ENCODE results near the gene SLC41A2. TPM values are rescaled to one million over a fixed set of nuclear protein-coding genes. Genes with fewer than 3 reads are reported as not detected.
"Not testable (repeated sequence)": the region's sequence is repeated elsewhere in the genome, so short reads cannot be mapped to it uniquely, and the experiment has no call there.

SLC41A2 gene
- total and polyA plus RNA-seq, 9 donors, result 3.1 to 55.1 (median 26.5) TPM

DNA sequence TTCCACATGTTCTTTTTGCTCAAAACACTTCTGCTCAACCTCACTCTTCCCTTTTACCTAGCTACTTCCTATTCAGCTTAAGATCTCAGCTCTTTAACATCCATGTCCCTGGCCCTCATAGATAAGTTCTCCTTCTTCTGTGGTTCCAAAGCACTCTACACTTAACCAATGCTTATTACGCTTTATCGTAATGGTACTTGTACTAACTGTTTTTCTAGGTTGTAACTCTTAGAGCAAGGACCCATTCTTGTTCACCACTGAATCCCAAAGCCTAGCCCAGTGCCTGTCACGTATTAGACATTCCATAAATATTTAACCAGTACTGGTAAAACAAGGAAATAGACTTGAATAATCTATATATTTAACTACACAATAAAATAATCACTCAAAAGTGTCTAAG is 5.3 kb downstream of the SLC41A2 start:
- Histone ChIP-seq H3K9me3 (no peaks in the 10 kb centered on the region), H3K36me3 (no peaks in the 10 kb centered on the region), H3K4me1 (ENCODE audit: insufficient read depth) (no peaks in the 10 kb centered on the region), H3K4me3 (no peak overlapping the region), H3K27me3 (no peaks in the 10 kb centered on the region), H3K27ac (no peak overlapping the region)
- no peak for DNase-seq
- WGBS, 3 donors, result 90 to 95% (median 93%) methylated on average over 3 of the region's 3 CpGs
- intact Hi-C loops (cut with DNase I), result no loop called here
- TF ChIP-seq POLR2A (IDR thresholded peaks at IDR 0.05) (no peak), CTCF (IDR thresholded peaks at IDR 0.05) (no peak), EP300 (IDR thresholded peaks at IDR 0.05) (no peak)

DNA sequence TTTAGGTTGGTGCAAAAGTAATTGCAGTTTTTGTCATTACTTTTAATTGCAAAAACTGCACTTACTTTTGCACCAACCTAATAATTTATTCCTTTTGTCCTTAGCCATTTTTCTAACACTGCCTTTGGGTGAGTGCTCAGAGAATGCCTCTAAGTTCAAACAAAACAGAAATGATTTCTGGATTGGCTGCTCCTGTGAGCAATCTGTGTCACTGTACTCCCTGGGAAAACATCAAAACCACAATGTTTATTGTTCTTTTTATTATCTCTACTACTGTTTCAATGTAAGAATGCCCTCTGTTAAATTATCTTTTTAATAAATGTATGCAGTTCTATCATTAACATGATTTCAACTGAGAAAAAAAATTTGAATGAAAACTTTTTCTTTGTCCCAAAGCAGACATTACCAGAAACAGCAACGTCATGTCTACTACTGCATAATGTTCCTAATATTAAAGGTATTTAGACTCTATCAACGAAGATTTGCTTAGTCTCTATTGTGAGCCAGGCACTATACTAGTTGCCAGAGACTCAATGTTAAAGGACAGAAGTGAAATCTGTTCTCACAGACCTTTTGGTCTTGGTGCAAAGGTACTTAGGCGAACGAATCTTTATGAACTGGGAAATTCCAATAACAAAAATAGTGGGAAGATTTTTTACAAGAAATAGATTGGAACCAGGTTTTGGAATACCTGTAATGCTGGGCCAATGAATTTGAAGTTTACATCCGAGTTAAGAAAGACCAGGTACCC is 6.2 kb downstream of the SLC41A2 start:
- H3K27me3 ChIP-seq, result no peaks in the 10 kb centered on the region
- H3K9me3 ChIP-seq, result no peaks in the 10 kb centered on the region
- intact Hi-C loops (cut with DNase I), result no loop called here
- no peak for DNase-seq
- no peak overlapping the region for H3K4me3 ChIP-seq
- no peaks in the 10 kb centered on the region for H3K4me1 ChIP-seq (ENCODE audit: insufficient read depth)
- H3K27ac ChIP-seq, result no peak overlapping the region
- no peaks in the 10 kb centered on the region for H3K36me3 ChIP-seq
- 77 to 83% (median 80%) methylated on average over 5 of the region's 5 CpGs for WGBS, 3 donors
- no peak for TF ChIP-seq POLR2A (IDR thresholded peaks at IDR 0.05)
- TF ChIP-seq EP300 (IDR thresholded peaks at IDR 0.05), result no peak
- no peak for TF ChIP-seq CTCF (IDR thresholded peaks at IDR 0.05)

- H3K27me3 ChIP-seq; DNase-seq; H3K9me3 ChIP-seq; H3K36me3 ChIP-seq; intact Hi-C loops (cut with DNase I); H3K4me3 ChIP-seq; H3K4me1 ChIP-seq (ENCODE audit: insufficient read depth); H3K27ac ChIP-seq: not testable (repeated sequence)
- 71 to 96% (median 95%) methylated on average over 4 of the region's 4 CpGs for WGBS, 3 donors
Measured at GRCh38 chr12:104948716-104949115, 9.4 kb downstream of the SLC41A2 start.

- no peak overlapping the region for H3K4me3 ChIP-seq
- H3K27me3 ChIP-seq, result no peaks in the 10 kb centered on the region
- H3K27ac ChIP-seq, result no peak overlapping the region
- WGBS, 3 donors, result 97 to 99% (median 98%) methylated on average over 3 of the region's 3 CpGs
- no peak for DNase-seq
- no peak for TF ChIP-seq CTCF (IDR thresholded peaks at IDR 0.05)
- H3K36me3 ChIP-seq, result no peaks in the 10 kb centered on the region
- no peaks in the 10 kb centered on the region for H3K9me3 ChIP-seq
- no peaks in the 10 kb centered on the region for H3K4me1 ChIP-seq (ENCODE audit: insufficient read depth)
- intact Hi-C loops (cut with DNase I), result no loop called here
Measured at GRCh38 chr12:104944252-104944651, 13.8 kb downstream of the SLC41A2 start.

DNA sequence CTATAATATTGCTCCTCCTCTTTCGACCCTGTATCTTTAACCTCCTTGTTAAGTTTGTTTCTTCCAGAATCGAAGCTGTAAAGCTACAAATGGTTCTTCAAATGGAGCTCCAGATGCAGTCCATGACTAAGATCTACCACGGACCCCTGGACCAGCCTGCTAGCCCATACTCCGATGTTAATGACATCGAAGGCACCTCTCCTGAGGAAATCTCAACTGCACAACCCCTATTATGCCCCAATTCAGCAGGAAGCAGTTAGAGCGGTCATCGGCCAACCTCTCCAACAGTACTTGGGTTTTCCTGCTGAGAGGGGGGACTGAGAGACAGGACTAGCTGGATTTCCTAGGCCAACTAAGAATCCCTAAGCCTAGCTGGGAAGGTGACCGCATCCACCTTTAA is 14.7 kb downstream of the SLC41A2 start:
- H3K4me1 ChIP-seq (ENCODE audit: insufficient read depth); H3K4me3 ChIP-seq; H3K27ac ChIP-seq; intact Hi-C loops (cut with DNase I); H3K9me3 ChIP-seq; H3K36me3 ChIP-seq; H3K27me3 ChIP-seq; DNase-seq: not testable (repeated sequence)
- 91 to 94% (median 93%) methylated on average over 8 of the region's 8 CpGs for WGBS, 3 donors
